IMR-90 (cell line): Measurements from ENCODE around the gene HOXC6. TPM values are rescaled to one million over a fixed set of nuclear protein-coding genes. Genes with fewer than 3 reads are reported as not detected.

Experiments
- ATAC-seq: fragments of 200-7000 bp; cut with Tn5 transposase; 2 replicates; pipeline ENCODE4 v1.9.1; 2020; ENCODE audit warnings: low read depth, mild to moderate bottlenecking, moderate library complexity
- BruUV-seq: library from RNA; stranded (reverse); fragments of 400-500 nt; replicated peaks from 2 replicates; lab custom pipeline; 2021; lab: Mats Ljungman, UMichigan
- CTCF ChIA-PET: fragments of 300-600 bp; formaldehyde crosslinking; extraction: SDS; loops from one replicate; lab custom pipeline; 2021; ENCODE audit warnings: antibody characterized with exemption; lab: Yijun Ruan, JAX
- POLR2A ChIA-PET: fragments of 300-600 bp; sonication (Branson Sonifier 250); formaldehyde crosslinking; loops from one replicate; lab custom pipeline; 2022; ENCODE audit warnings: antibody characterized with exemption; ENCODE audit not compliant: unreplicated experiment; lab: Charles Lee
- DNase-seq: peaks from one replicate; pipeline ENCODE4 v3.0.0; 2013
- H2AFZ ChIP-seq: replicated peaks from 2 replicates; pipeline ENCODE3; 2013; ENCODE audit warnings: low read length, mild to moderate bottlenecking; ENCODE audit not compliant: poor library complexity
- H2AK5ac ChIP-seq: 2 replicates; pipeline ENCODE4 v1.6.1; 2013; ENCODE audit warnings: low read depth, low read length, inconsistent platforms
- H2AK9ac ChIP-seq: replicated peaks from 2 replicates; pipeline ENCODE3; 2013; ENCODE audit warnings: mild to moderate bottlenecking, low read depth, low read length, moderate library complexity; ENCODE audit not compliant: poor library complexity
- H2BK120ac ChIP-seq: 2 replicates; pipeline ENCODE4 v1.6.1; 2013; ENCODE audit warnings: low read depth, low read length, inconsistent platforms
- H2BK15ac ChIP-seq: 3 replicates; pipeline ENCODE4 v1.6.1; 2013; ENCODE audit warnings: low read depth, low read length, inconsistent platforms
- H2BK20ac ChIP-seq: 2 replicates; pipeline ENCODE4 v1.6.1; 2013; ENCODE audit warnings: low read depth, mild to moderate bottlenecking, inconsistent platforms, low read length, moderate library complexity
- H2BK5ac ChIP-seq: 2 replicates; pipeline ENCODE4 v1.6.1; 2013; ENCODE audit warnings: mild to moderate bottlenecking, low read depth, low read length, inconsistent platforms; ENCODE audit not compliant: poor library complexity, severe bottlenecking
- H3K14ac ChIP-seq: replicated peaks from 2 replicates; pipeline ENCODE4 v1.6.1; 2013; ENCODE audit warnings: low read depth, low read length, inconsistent platforms
- H3K18ac ChIP-seq: 2 replicates; pipeline ENCODE4 v1.6.1; 2013; ENCODE audit warnings: low read depth, low read length, control low read depth
- H3K23ac ChIP-seq: 2 replicates; pipeline ENCODE4 v1.6.1; 2013; ENCODE audit warnings: low read depth, low read length, inconsistent platforms
- H3K27ac ChIP-seq: 2 replicates; pipeline ENCODE4 v1.5.1; 2013; ENCODE audit warnings: mild to moderate bottlenecking, control low read depth, low read length; ENCODE audit not compliant: insufficient read depth
- H3K27me3 ChIP-seq: 2 replicates; pipeline ENCODE4 v1.6.1; 2013; ENCODE audit warnings: low read length; ENCODE audit not compliant: control insufficient read depth, insufficient read depth
- H3K36me3 ChIP-seq: 2 replicates; pipeline ENCODE4 v1.6.1; 2013; ENCODE audit warnings: low read length, mixed read lengths; ENCODE audit not compliant: control insufficient read depth, insufficient read depth
- H3K4ac ChIP-seq: 2 replicates; pipeline ENCODE4 v1.6.1; 2013; ENCODE audit warnings: low read depth, low read length, inconsistent platforms
- H3K4me1 ChIP-seq: 2 replicates; pipeline ENCODE4 v1.6.1; 2013; ENCODE audit warnings: low read length, mixed read lengths; ENCODE audit not compliant: control insufficient read depth, insufficient read depth
- H3K4me2 ChIP-seq: 2 replicates; pipeline ENCODE4 v1.6.1; 2013; ENCODE audit warnings: low read depth, mild to moderate bottlenecking, control low read depth, low read length, moderate library complexity
- H3K4me3 ChIP-seq: 2 replicates; pipeline ENCODE4 v1.5.1; 2013; ENCODE audit warnings: low read depth, mild to moderate bottlenecking, control low read depth, low read length, moderate library complexity; ENCODE audit not compliant: insufficient read depth
- H3K56ac ChIP-seq: 2 replicates; pipeline ENCODE4 v1.6.1; 2013; ENCODE audit warnings: low read length, inconsistent platforms; ENCODE audit not compliant: insufficient read depth; ENCODE audit errors: extremely low read depth
- H3K79me1 ChIP-seq, 2 experiments: 2 replicates each; pipeline ENCODE4 v1.6.1; 2013; ENCODE audit warnings: low read length in 2 of 2, inconsistent platforms in 1 of 2, low read depth in 1 of 2
- H3K9ac ChIP-seq: 2 replicates; pipeline ENCODE4 v1.6.1; 2013; ENCODE audit warnings: low read depth, low read length, control low read depth
- H3K9me1 ChIP-seq: 2 replicates; pipeline ENCODE4 v1.6.1; 2013; ENCODE audit warnings: low read length, inconsistent platforms; ENCODE audit not compliant: insufficient read depth
- H3K9me3 ChIP-seq: 2 replicates; pipeline ENCODE4 v1.6.1; 2013; ENCODE audit warnings: low read length; ENCODE audit not compliant: control insufficient read depth, insufficient read depth
- H4K20me1 ChIP-seq: 2 replicates; pipeline ENCODE4 v1.6.1; 2013; ENCODE audit warnings: low read length, inconsistent platforms; ENCODE audit not compliant: insufficient read depth
- H4K5ac ChIP-seq: 2 replicates; pipeline ENCODE4 v1.6.1; 2013; ENCODE audit warnings: mild to moderate bottlenecking, low read depth, low read length, control low read depth
- H4K8ac ChIP-seq, 2 experiments: 2 replicates each; pipeline ENCODE4 v1.6.1; 2013; ENCODE audit warnings: low read depth in 2 of 2, low read length in 2 of 2, control low read depth in 1 of 2, inconsistent platforms in 1 of 2
- H4K91ac ChIP-seq: 2 replicates; pipeline ENCODE4 v1.6.1; 2013; ENCODE audit warnings: low read depth, low read length, inconsistent platforms; ENCODE audit not compliant: insufficient read depth
- CHD1 ChIP-seq: IDR thresholded peaks from 2 replicates; pipeline ENCODE4 v1.6.1; 2012; ENCODE audit warnings: low read depth, low read length, improper control_type of control experiment
- MXI1 ChIP-seq: IDR thresholded peaks from 2 replicates; pipeline ENCODE4 v1.6.1; 2012; ENCODE audit warnings: low read depth, mild to moderate bottlenecking, low read length, moderate library complexity, borderline replicate concordance
- POLR2A ChIP-seq: IDR thresholded peaks from 2 replicates; pipeline ENCODE4 v1.6.1; 2012; ENCODE audit warnings: mild to moderate bottlenecking, low read depth, low read length
- RFX5 ChIP-seq: IDR thresholded peaks from 2 replicates; pipeline ENCODE4 v1.8.0; 2012; ENCODE audit warnings: low read depth, mild to moderate bottlenecking, low read length, moderate library complexity
- SMC3 ChIP-seq: fragments of 150-350 bp; IDR thresholded peaks from 2 replicates; pipeline ENCODE4 v1.6.1; 2016; ENCODE audit warnings: low read depth, mild to moderate bottlenecking, antibody characterized with exemption, low read length, moderate library complexity
- WGBS, 2 experiments: methylation state at CpG; one replicate each; pipeline versions ENCODE4 v1.1.5 to v1.1.7; 2013; ENCODE audit warnings: missing lambda C conversion rate in 2 of 2; ENCODE audit not compliant: insufficient read length in 1 of 2; ENCODE audit errors: extremely low coverage in 2 of 2; 5-methylcytosine and 5-hydroxymethylcytosine counted together
- dilution Hi-C: fragments of 300-500 bp; cut with HindIII; formaldehyde crosslinking; loops from one replicate; pipeline ENCODE4 v1.14.3; 2018; ENCODE audit warnings: low sequenced_read_pairs; ENCODE audit not compliant: unreplicated experiment
- in situ Hi-C: fragments of 300-500 bp; cut with MboI; formaldehyde crosslinking; loops from 3 replicates; pipeline ENCODE4 v1.14.3; 2019; ENCODE audit warnings: low sequenced_read_pairs, inconsistent platforms, mixed read lengths
- intact Hi-C: fragments of 100-400 bp; cut with micrococcal nuclease; formaldehyde crosslinking; loops from 2 replicates; pipeline ENCODE4 v1.10.0; 2022
- polyA plus RNA-seq, 3 experiments: library from polyadenylated mRNA; depleted of rRNA; stranded (reverse); fragments of >200 nt; gene quantifications; 2 replicates each; pipeline ENCODE4 v1.2.3, GENCODE V29; 2012; ENCODE audit warnings: low replicate concordance in 1 of 3
- total RNA-seq: library from RNA; depleted of rRNA; stranded (reverse); fragments of >200 nt; gene quantifications from 2 replicates; pipeline ENCODE4 v1.2.3, GENCODE V29; 2012

Gene HOXC6
- total and polyA plus RNA-seq, 2 of the 4 experiments (the other 2 are of a cell fraction), result 1.1 TPM; not detected in 1

GRCh38 chr12:54001283-54002187 lies 26.7 kb upstream of the HOXC6 start:
- intact Hi-C loops (loop anchor here (10.0 kb wide), 1 partner anchor 297 kb away; no protein-coding TSS in a partner anchor), in situ Hi-C loops (no loop called here), dilution Hi-C loops (no loop called here)
- H3K4ac ChIP-seq, result no peak overlapping the region
- H3K4me3 ChIP-seq, result no peak overlapping the region
- H3K9me1 ChIP-seq, result no peaks in the 10 kb centered on the region
- H2AK9ac ChIP-seq, result no peak overlapping the region
- H2BK120ac ChIP-seq, result no peak overlapping the region
- H2AK5ac ChIP-seq, result no peak overlapping the region
- no peak overlapping the region for H2BK15ac ChIP-seq
- H2BK5ac ChIP-seq, result no peak overlapping the region
- H4K8ac ChIP-seq, result no peak overlapping the region
- H3K14ac ChIP-seq, result no peak overlapping the region
- BruUV-seq, result no TSS peak
- no peak overlapping the region for H4K5ac ChIP-seq
- no peak overlapping the region for H3K9ac ChIP-seq
- no peak overlapping the region for H3K27ac ChIP-seq
- H3K18ac ChIP-seq, result no peak overlapping the region
- H3K79me1 ChIP-seq, result no peaks in the 10 kb centered on the region
- H4K91ac ChIP-seq, result no peak overlapping the region
- peaks cover 8% of the 10 kb centered on the region; the same call in 1 of the 2 replicates for H3K9me3 ChIP-seq
- H4K20me1 ChIP-seq, result no peaks in the 10 kb centered on the region
- TF ChIP-seq MXI1 (no peak), CHD1 (no peak), POLR2A (no peak), RFX5 (no peak), SMC3 (no peak)
- H2AFZ ChIP-seq, result no peak overlapping the region
- H3K56ac ChIP-seq, result no peak overlapping the region
- POLR2A ChIA-PET, result interaction anchor here (0.5 kb wide), 1 partner anchor 325 kb away, joined by 5 read pairs; no protein-coding TSS in a partner anchor
- H3K4me2 ChIP-seq, result no peak overlapping the region
- H3K36me3 ChIP-seq, result no peaks in the 10 kb centered on the region
- CTCF ChIA-PET, result no interaction called here
- 10% methylated on average over 4 of the region's 8 CpGs; no CpG with 5 or more reads in 1 of the 2 experiments for WGBS, 2 experiments
- DNase-seq, result no peak
- no peak for ATAC-seq
- no peak overlapping the region for H3K23ac ChIP-seq
- H3K27me3 ChIP-seq, result peaks cover 96% of the 10 kb centered on the region
- no peaks in the 10 kb centered on the region for H3K4me1 ChIP-seq
- no peak overlapping the region for H2BK20ac ChIP-seq
